K562 (cell line): ENCODE data around the gene RNASE7. TPM values are rescaled to one million over a fixed set of nuclear protein-coding genes. Genes with fewer than 3 reads are reported as not detected.

Source experiments
- CTCF ChIP-seq, 3 experiments: IDR thresholded peaks in 2 of 3; conservative IDR thresholded peaks in 1 of 3; 2 replicates each; pipeline ENCODE4 v1.5.1; 2011 to 2012; ENCODE audit warnings: low read length in 3 of 3, mild to moderate bottlenecking in 3 of 3, control low read depth in 2 of 3, improper control_type of control experiment in 1 of 3, inconsistent platforms in 1 of 3, low read depth in 1 of 3, mixed read lengths in 1 of 3, moderate library complexity in 1 of 3; ENCODE audit not compliant: insufficient read depth in 2 of 3
- DACH1 ChIP-seq: fragments of 450-650 bp; IDR thresholded peaks from 2 replicates; pipeline ENCODE4 v1.6.1; 2018; ENCODE audit not compliant: partially characterized antibody
- DEAF1 ChIP-seq: fragments of 450-650 bp; formaldehyde crosslinking; IDR thresholded peaks from 2 replicates; pipeline ENCODE4 v1.4.0; 2020; ENCODE audit warnings: mild to moderate bottlenecking, moderate library complexity
- MCM3 ChIP-seq: fragments of 450-650 bp; IDR thresholded peaks from 2 replicates; pipeline ENCODE4 v1.6.1; 2016
- NKRF ChIP-seq: fragments of 450-650 bp; IDR thresholded peaks from 2 replicates; pipeline ENCODE4 v1.6.1; 2016; ENCODE audit warnings: borderline replicate concordance
- RCOR1 ChIP-seq, 2 experiments: IDR thresholded peaks; 2 replicates each; pipeline ENCODE4 v1.6.1; 2012; ENCODE audit warnings: low read depth in 2 of 2, low read length in 2 of 2, borderline replicate concordance in 1 of 2, improper control_type of control experiment in 1 of 2
- SOX6 ChIP-seq: fragments of 450-650 bp; IDR thresholded peaks from 2 replicates; pipeline ENCODE4 v1.6.1; 2014; ENCODE audit warnings: mild to moderate bottlenecking
- ZSCAN32 ChIP-seq: fragments of 450-650 bp; formaldehyde crosslinking; IDR thresholded peaks from 2 replicates; pipeline ENCODE4 v1.4.0; 2020; ENCODE audit warnings: mild to moderate bottlenecking, moderate library complexity
- ZZZ3 ChIP-seq: fragments of 450-650 bp; IDR thresholded peaks from 2 replicates; pipeline ENCODE4 v1.6.1; 2016; ENCODE audit warnings: antibody characterized with exemption, mild to moderate bottlenecking, moderate library complexity
- polyA plus RNA-seq, 8 experiments: library from polyadenylated mRNA; depleted of rRNA in 4 of 8; stranded (reverse) in 5 of 8; unstranded in 3 of 8; fragments of >200 nt; fragmentation: Nextera tagmentation in 2 of 8; fragmentation: Illumina TruSeq in 1 of 8; extraction: Ambion mirVana in 2 of 8; extraction: Trizol in 1 of 8; gene quantifications; 2 replicates each; pipeline versions ENCODE4 v1.2.1 to v1.2.3, GENCODE V29; 2011 to 2014; ENCODE audit warnings: inconsistent platforms in 1 of 8, missing spikeins in 1 of 8
- total RNA-seq, 7 experiments: library from RNA; depleted of rRNA in 6 of 7; stranded (reverse); fragments of >200 nt in 6 of 7; fragmentation: Illumina TruSeq in 2 of 7; extraction: Trizol in 2 of 7; gene quantifications; 2 replicates each; pipeline versions ENCODE4 v1.2.1 to v1.2.3, GENCODE V29; 2011 to 2021; ENCODE audit warnings: low replicate concordance in 1 of 7

The RNASE7 gene
- total and polyA plus RNA-seq, 9 of the 15 experiments (the other 6 are each of a cell fraction or from before 2014, with no cell fraction given), result not detected

- peak; percentile 90 for TF ChIP-seq DEAF1 (CRISPR knock-in tag)
- TF ChIP-seq RCOR1 (IDR thresholded peaks at IDR 0.05; ENCODE audit: borderline replicate concordance in 1 of 2, low read depth in 2 of 2, low read length in 2 of 2), result peak in 1 of 2 experiments; percentile 41; a peak in 1 of 4 replicates
- no peak for TF ChIP-seq DACH1
- TF ChIP-seq SOX6, result 0 out of 2 replicates have a peak, but pooled peaks have one; percentile 16
- no peak for TF ChIP-seq NKRF
- no peak for TF ChIP-seq ZSCAN32 (CRISPR knock-in tag)
- no peak for TF ChIP-seq ZZZ3
- peak; percentile 76 to 95 (median 93) for TF ChIP-seq CTCF (IDR thresholded peaks at IDR 0.05 in 2 of 3, conservative IDR thresholded peaks at IDR 0.05 in 1 of 3; ENCODE audit: insufficient read depth in 2 of 3, low read depth in 1 of 3, low read length in 3 of 3)
- TF ChIP-seq MCM3, result no peak
These were observed 27.4 kb upstream of the RNASE7 start (continued) for GRCh38 chr14:21014761-21015190.
